Tibial nerve (tissue), 4 donors: ENCODE results near the gene MBD5. TPM values are rescaled to one million over a fixed set of nuclear protein-coding genes. Genes with fewer than 3 reads are reported as not detected.

Experiments
- DNase-seq, 2 donors: peaks; one replicate each; pipeline ENCODE4 v3.0.0-alpha.2; 2019; ENCODE audit warnings: low spot score in 2 of 2
- H3K27ac ChIP-seq, 4 donors: fragments of 200-600 bp; sonication (generic) in 3 of 4; one replicate each; pipeline ENCODE4 v1.5.1; 2017 to 2019; ENCODE audit warnings: mild to moderate bottlenecking in 1 of 4
- H3K27me3 ChIP-seq, 2 donors: fragments of 200-600 bp; sonication (generic) in 1 of 2; one replicate each; pipeline versions ENCODE4 v1.5.1 to v1.6.0; 2017 to 2019
- H3K36me3 ChIP-seq, 3 donors: fragments of 200-600 bp; sonication (generic); one replicate each; pipeline ENCODE4 v1.5.1; 2018 to 2019
- H3K4me1 ChIP-seq, 4 donors: fragments of 200-600 bp; sonication (generic) in 3 of 4; one replicate each; pipeline ENCODE4 v1.5.1; 2017 to 2019
- H3K4me3 ChIP-seq, 4 donors: fragments of 200-600 bp; sonication (generic) in 3 of 4; one replicate each; pipeline ENCODE4 v1.5.1; 2017 to 2019; ENCODE audit warnings: mild to moderate bottlenecking in 1 of 4, moderate library complexity in 1 of 4
- H3K9me3 ChIP-seq, 4 donors: fragments of 200-600 bp; sonication (generic) in 3 of 4; one replicate each; pipeline ENCODE4 v1.5.1; 2017 to 2019
- CTCF ChIP-seq, 5 experiments: fragments of 200-600 bp in 3 of 5; fragments of 450-650 bp in 2 of 5; sonication (generic) in 3 of 5; IDR thresholded peaks; one replicate each; pipeline ENCODE4 v1.5.1; 2016 to 2019; ENCODE audit warnings: antibody characterized with exemption in 5 of 5, mild to moderate bottlenecking in 3 of 5, moderate library complexity in 2 of 5
- EP300 ChIP-seq, 2 donors: sonication (generic); formaldehyde crosslinking; IDR thresholded peaks; one replicate each; pipeline ENCODE4 v1.6.1; 2017; ENCODE audit warnings: antibody characterized with exemption in 2 of 2, mild to moderate bottlenecking in 1 of 2
- POLR2A ChIP-seq, 2 donors: fragments of 450-650 bp; IDR thresholded peaks; one replicate each; pipeline ENCODE4 v1.6.1; 2017; ENCODE audit warnings: antibody characterized with exemption in 2 of 2, mild to moderate bottlenecking in 2 of 2, moderate library complexity in 2 of 2
- WGBS, 2 donors: methylation state at CpG; one replicate each; pipeline ENCODE4 v1.1.5; 2018; 5-methylcytosine and 5-hydroxymethylcytosine counted together
- total RNA-seq, 4 donors: library from RNA; depleted of rRNA; stranded (reverse); fragments of >200 nt; gene quantifications; one replicate each; pipeline ENCODE4 v1.1.0, GENCODE V29; 2016

The MBD5 gene
- total RNA-seq, 4 donors from 2014 or later, result 28.5 to 46.5 (median 40.9) TPM

GRCh38 chr2:148545390-148546256 lies 524.7 kb downstream of the MBD5 start:
- H3K9me3 ChIP-seq, result no peaks in the 10 kb centered on the region
- WGBS, 2 donors, result 84 to 96% methylated on average over 8 of the region's 8 CpGs

DNA sequence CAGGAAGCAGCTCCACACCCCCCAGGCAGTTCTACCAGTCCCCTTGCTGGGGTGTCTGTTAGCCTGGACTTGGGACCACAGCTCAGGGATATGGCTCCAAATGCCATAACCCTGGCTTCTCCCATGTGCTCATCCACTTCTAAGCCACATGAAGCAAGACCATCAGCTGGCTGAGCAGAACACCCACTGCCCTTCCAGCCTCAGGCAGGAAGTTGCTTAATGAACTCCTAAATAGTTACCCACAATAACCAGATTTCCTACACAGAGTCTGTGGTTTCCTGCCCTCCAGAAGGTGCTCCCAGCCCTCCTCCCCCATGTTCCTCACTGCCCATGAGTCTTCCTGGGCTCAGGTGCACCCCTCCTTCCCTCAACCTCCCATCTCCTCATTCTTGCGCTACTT lies 525.4 kb downstream of the MBD5 start:
- Histone ChIP-seq H3K9me3 (no peaks in the 10 kb centered on the region), H3K27me3 (no peaks in the 10 kb centered on the region), H3K36me3 (no peaks in the 10 kb centered on the region), H3K4me3 (no peak overlapping the region), H3K27ac (no peak overlapping the region), H3K4me1 (no peaks in the 10 kb centered on the region)
- TF ChIP-seq EP300 (IDR thresholded peaks at IDR 0.05), result no peak
- TF ChIP-seq CTCF (IDR thresholded peaks at IDR 0.05), result no peak
- no peak for DNase-seq
- WGBS, 2 donors, result 73 to 94% methylated on average over 1 of the region's 1 CpG

More at GRCh38 chr2:148545390-148546256, 524.7 kb downstream of the MBD5 start:
- Histone ChIP-seq H3K4me1 (no peaks in the 10 kb centered on the region), H3K27me3 (no peaks in the 10 kb centered on the region), H3K4me3 (no peak overlapping the region), H3K36me3 (no peaks in the 10 kb centered on the region), H3K27ac (no peak overlapping the region)
- TF ChIP-seq CTCF (IDR thresholded peaks at IDR 0.05) (no peak), POLR2A (IDR thresholded peaks at IDR 0.05) (no peak), EP300 (IDR thresholded peaks at IDR 0.05) (no peak)
- DNase-seq, result no peak

DNA sequence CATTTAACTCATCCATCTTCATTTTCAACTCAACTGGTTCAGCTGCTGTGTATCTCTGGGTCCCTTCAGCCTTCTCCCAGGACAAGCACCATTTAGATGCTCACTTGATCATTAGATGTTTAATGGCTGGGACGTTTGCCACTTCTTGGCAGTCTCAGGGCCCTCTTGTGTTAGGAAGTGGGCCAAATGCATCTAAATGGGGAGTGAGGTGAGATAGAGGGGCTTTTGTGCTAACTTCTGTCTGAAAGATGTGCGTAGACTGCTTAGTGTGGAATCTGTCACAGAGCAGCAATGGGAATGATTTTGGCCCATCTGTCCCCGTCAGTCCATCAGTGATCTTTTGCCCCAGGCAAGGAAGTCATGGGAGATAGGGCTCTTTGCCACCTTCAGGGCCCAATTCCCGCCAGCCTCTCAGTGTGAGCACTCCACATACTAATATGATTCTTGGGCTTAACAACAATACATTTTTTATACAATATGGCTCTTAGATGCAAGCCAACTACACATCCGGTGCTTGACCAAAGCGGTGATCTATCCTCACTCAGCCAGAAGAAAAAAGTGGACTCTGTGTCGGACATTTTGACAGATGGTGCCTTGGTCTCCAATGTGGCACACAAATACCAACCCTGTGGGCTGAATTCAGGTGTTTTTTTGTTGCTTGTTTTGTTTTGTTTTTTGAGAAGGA lies 528.0 kb downstream of the MBD5 start:
- Histone ChIP-seq H3K4me1 (peaks cover 0 to 6% (median 0%) of the 10 kb centered on the region in 4 donors), H3K4me3 (no peak overlapping the region), H3K9me3 (no peaks in the 10 kb centered on the region), H3K27ac (no peak overlapping the region), H3K27me3 (no peaks in the 10 kb centered on the region), H3K36me3 (no peaks in the 10 kb centered on the region)
- DNase-seq, result no peak
- WGBS, 2 donors, result 86 to 88% methylated on average over 7 of the region's 7 CpGs
- TF ChIP-seq EP300 (IDR thresholded peaks at IDR 0.05), result no peak
- TF ChIP-seq CTCF (IDR thresholded peaks at IDR 0.05), result no peak
- no peak for TF ChIP-seq POLR2A (IDR thresholded peaks at IDR 0.05)

DNA sequence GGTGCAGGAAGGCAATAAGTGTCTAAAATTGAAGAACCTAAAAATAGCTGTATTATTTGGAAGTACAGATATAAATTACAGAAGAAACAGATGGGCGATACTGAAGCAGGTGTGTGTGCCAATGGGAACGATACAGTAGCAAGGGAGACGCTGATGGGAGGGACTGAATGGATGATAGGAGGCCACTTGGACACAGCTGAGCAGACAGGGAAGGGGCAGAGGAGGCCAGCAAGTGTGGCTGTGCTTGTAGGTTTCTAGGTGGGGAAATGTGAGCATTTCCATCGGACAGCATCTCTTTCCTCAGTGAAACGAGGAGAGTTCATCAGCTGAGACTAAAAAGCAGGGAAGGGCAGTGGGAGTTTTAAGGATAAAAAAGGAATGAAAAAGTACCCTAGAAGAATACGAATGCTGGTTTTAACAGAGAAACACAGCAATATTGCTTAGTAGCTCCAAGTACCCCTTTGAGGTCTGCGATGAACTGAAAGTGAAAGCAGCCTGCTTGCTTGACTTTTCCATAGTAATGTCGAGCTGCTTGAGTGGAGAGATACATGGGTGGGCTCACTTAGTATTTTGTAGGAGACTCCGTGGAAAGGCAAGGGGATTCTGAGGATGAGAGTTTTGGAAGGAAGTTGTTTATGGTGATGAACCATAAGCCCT lies 531.9 kb downstream of the MBD5 start:
- no peak for DNase-seq
- H3K4me3 ChIP-seq, result peak overlapping the region in 2 of 4 donors; percentile 38 to 40
- TF ChIP-seq POLR2A (IDR thresholded peaks at IDR 0.05), result no peak
- TF ChIP-seq EP300 (IDR thresholded peaks at IDR 0.05), result no peak
- no peak for TF ChIP-seq CTCF (IDR thresholded peaks at IDR 0.05)
- no peaks in the 10 kb centered on the region for H3K27me3 ChIP-seq
- WGBS, 2 donors, result 54 to 56% methylated on average over 9 of the region's 9 CpGs
- no peaks in the 10 kb centered on the region for H3K36me3 ChIP-seq
- peaks cover 0 to 6% (median 0%) of the 10 kb centered on the region in 4 donors for H3K4me1 ChIP-seq
- H3K27ac ChIP-seq, result peak overlapping the region in 1 of 4 donors; percentile 7
- H3K9me3 ChIP-seq, result no peaks in the 10 kb centered on the region
